H1 (cell line): ENCODE results near the gene MCRS1. TPM values are rescaled to one million over a fixed set of nuclear protein-coding genes. Genes with fewer than 3 reads are reported as not detected.
"Not testable (repeated sequence)": the region's sequence is repeated elsewhere in the genome, so short reads cannot be mapped to it uniquely, and the experiment has no call there.

ENCODE experiments used
- CTCF ChIA-PET: fragments of 300-600 bp; sonication (Branson Sonifier 250); formaldehyde crosslinking; loops from one replicate; lab custom pipeline; 2021; ENCODE audit not compliant: partially characterized antibody; lab: Charles Lee
- POLR2A ChIA-PET: fragments of 300-600 bp; sonication (Branson Sonifier 250); formaldehyde crosslinking; loops from one replicate; lab custom pipeline; 2021; ENCODE audit warnings: inconsistent platforms; ENCODE audit not compliant: partially characterized antibody; lab: Charles Lee
- DNase-seq, 2 experiments: peaks; one replicate each; pipeline versions ENCODE4 v3.0.0 to v3.0.0-alpha.2; 2010 to 2022; ENCODE audit warnings: low spot score in 2 of 2, low read depth in 1 of 2, mixed read lengths in 1 of 2
- FAIRE-seq: peaks from 2 replicates; lab custom pipeline; 2011; peaks lifted over from hg19 to GRCh38; lab: Jason Lieb, UNC
- H2AFZ ChIP-seq: 2 replicates; pipeline ENCODE4 v1.8.1; 2012; ENCODE audit warnings: low read length, inconsistent platforms
- H2AK5ac ChIP-seq: 2 replicates; pipeline ENCODE4 v1.6.1; 2013; ENCODE audit warnings: low read depth, low read length
- H2BK120ac ChIP-seq: replicated peaks from 2 replicates; pipeline ENCODE3; 2013; ENCODE audit warnings: low read depth, low read length, inconsistent platforms
- H2BK12ac ChIP-seq: 2 replicates; pipeline ENCODE4 v1.6.1; 2013; ENCODE audit warnings: low read depth, low read length
- H2BK15ac ChIP-seq: 2 replicates; pipeline ENCODE4 v1.6.1; 2013; ENCODE audit warnings: low read length
- H2BK20ac ChIP-seq: 2 replicates; pipeline ENCODE4 v1.6.1; 2013; ENCODE audit warnings: low read length
- H2BK5ac ChIP-seq: 2 replicates; pipeline ENCODE4 v1.6.1; 2013; ENCODE audit warnings: low read depth, low read length
- H3K14ac ChIP-seq: 2 replicates; pipeline ENCODE4 v1.6.1; 2013; ENCODE audit warnings: inconsistent platforms; ENCODE audit not compliant: insufficient read length
- H3K18ac ChIP-seq: 2 replicates; pipeline ENCODE4 v1.6.1; 2013; ENCODE audit warnings: low read length; ENCODE audit errors: extremely low read depth
- H3K23ac ChIP-seq: 2 replicates; pipeline ENCODE4 v1.6.1; 2013; ENCODE audit warnings: inconsistent platforms; ENCODE audit not compliant: insufficient read length
- H3K23me2 ChIP-seq: 2 replicates; pipeline ENCODE4 v1.6.1; 2013; ENCODE audit warnings: low read depth, low read length
- H3K27ac ChIP-seq: 2 replicates; pipeline ENCODE4 v1.6.1; 2011; ENCODE audit warnings: low read depth, low read length, inconsistent platforms
- H3K27me3 ChIP-seq, 4 experiments: replicated peaks in 1 of 4; 1 replicate in 1 of 4; 2 replicates in 3 of 4; pipeline versions ENCODE4 v1.6.1 to v1.8.1; 2011 to 2013; ENCODE audit warnings: low read length in 3 of 4, mild to moderate bottlenecking in 3 of 4, inconsistent platforms in 2 of 4, mixed read lengths in 2 of 4, moderate library complexity in 1 of 4; ENCODE audit not compliant: control insufficient read depth in 3 of 4, insufficient read depth in 3 of 4; ENCODE audit errors: extremely low read depth in 1 of 4
- H3K36me3 ChIP-seq, 4 experiments: 2 replicates each; pipeline versions ENCODE4 v1.6.1 to v1.8.1; 2011 to 2013; ENCODE audit warnings: mild to moderate bottlenecking in 4 of 4, low read length in 3 of 4, moderate library complexity in 2 of 4, control low read depth in 1 of 4, inconsistent platforms in 1 of 4; ENCODE audit not compliant: insufficient read depth in 4 of 4, control insufficient read depth in 2 of 4
- H3K4ac ChIP-seq: replicated peaks from 2 replicates; pipeline ENCODE3; 2013; ENCODE audit warnings: low read length, low read depth, mixed read lengths, inconsistent platforms; ENCODE audit not compliant: insufficient read length
- H3K4me1 ChIP-seq, 4 experiments: replicated peaks in 1 of 4; 1 replicate in 1 of 4; 2 replicates in 3 of 4; pipeline versions ENCODE4 v1.6.1 to v1.8.1; 2011 to 2013; ENCODE audit warnings: low read length in 3 of 4, inconsistent platforms in 2 of 4, mixed read lengths in 1 of 4; ENCODE audit not compliant: insufficient read depth in 4 of 4, control insufficient read depth in 3 of 4
- H3K4me2 ChIP-seq, 2 experiments: 2 replicates each; pipeline versions ENCODE4 v1.6.1 to v1.8.1; 2011 to 2013; ENCODE audit warnings: low read depth in 2 of 2, low read length in 2 of 2, control low read depth in 1 of 2, inconsistent platforms in 1 of 2, mild to moderate bottlenecking in 1 of 2; ENCODE audit not compliant: insufficient read depth in 1 of 2
- H3K4me3 ChIP-seq, 4 experiments: fragments of 200-600, 300-600 bp in 1 of 4; sonication (generic), shearing (Covaris generic), sonication (Bioruptor Twin) in 1 of 4; 2 replicates each; pipeline versions ENCODE4 v1.5.1 to v1.8.1; 2011 to 2016; ENCODE audit warnings: low read length in 4 of 4, low read depth in 3 of 4, control low read depth in 2 of 4, inconsistent platforms in 2 of 4, mild to moderate bottlenecking in 2 of 4, mixed read lengths in 1 of 4, moderate library complexity in 1 of 4; ENCODE audit not compliant: insufficient read depth in 2 of 4; ENCODE audit errors: extremely low read depth in 1 of 4
- H3K56ac ChIP-seq: replicated peaks from 2 replicates; pipeline ENCODE3; 2013; ENCODE audit warnings: low read depth, mild to moderate bottlenecking, mixed read lengths, low read length, inconsistent platforms; ENCODE audit not compliant: insufficient read length
- H3K79me1 ChIP-seq: 2 replicates; pipeline ENCODE4 v1.6.1; 2013; ENCODE audit warnings: low read depth, low read length, control low read depth
- H3K79me2 ChIP-seq, 2 experiments: 2 replicates each; pipeline versions ENCODE4 v1.6.1 to v1.8.1; 2012 to 2013; ENCODE audit warnings: low read length in 2 of 2, mild to moderate bottlenecking in 2 of 2, inconsistent platforms in 1 of 2; ENCODE audit not compliant: insufficient read depth in 2 of 2, control insufficient read depth in 1 of 2
- H3K9ac ChIP-seq, 4 experiments: replicated peaks in 1 of 4; 1 replicate in 1 of 4; 2 replicates in 3 of 4; pipeline versions ENCODE4 v1.6.1 to v1.8.1; 2011 to 2013; ENCODE audit warnings: low read depth in 3 of 4, low read length in 3 of 4, control low read depth in 2 of 4, mild to moderate bottlenecking in 2 of 4, moderate library complexity in 2 of 4, inconsistent platforms in 1 of 4; ENCODE audit errors: extremely low read depth in 1 of 4
- H3K9me3 ChIP-seq, 2 experiments: 2 replicates each; pipeline versions ENCODE4 v1.6.1 to v1.8.1; 2012 to 2013; ENCODE audit warnings: mild to moderate bottlenecking in 2 of 2, moderate library complexity in 2 of 2, control low read depth in 1 of 2, inconsistent platforms in 1 of 2, low read depth in 1 of 2, low read length in 1 of 2, mixed read lengths in 1 of 2; ENCODE audit not compliant: insufficient read depth in 2 of 2
- H4K20me1 ChIP-seq, 2 experiments: replicated peaks in 1 of 2; 2 replicates each; pipeline versions ENCODE3 to v1.8.1; 2011 to 2013; ENCODE audit warnings: inconsistent platforms in 2 of 2, low read length in 2 of 2, mild to moderate bottlenecking in 1 of 2; ENCODE audit not compliant: insufficient read depth in 2 of 2, control insufficient read depth in 1 of 2
- H4K5ac ChIP-seq: 2 replicates; pipeline ENCODE4 v1.6.1; 2013; ENCODE audit warnings: low read length, low read depth, mixed read lengths, inconsistent platforms; ENCODE audit not compliant: insufficient read length
- H4K8ac ChIP-seq: 2 replicates; pipeline ENCODE4 v1.8.0; 2013; ENCODE audit warnings: mild to moderate bottlenecking, moderate library complexity, low read length, inconsistent platforms; ENCODE audit not compliant: insufficient read depth; ENCODE audit errors: extremely low read depth
- H4K91ac ChIP-seq: replicated peaks from 2 replicates; pipeline ENCODE3; 2013; ENCODE audit warnings: low read length, mixed read lengths, inconsistent platforms; ENCODE audit not compliant: insufficient read length
- ATF3 ChIP-seq: IDR thresholded peaks from 2 replicates; pipeline ENCODE4 v1.6.1; 2011; ENCODE audit warnings: low read depth, mild to moderate bottlenecking, low read length; ENCODE audit not compliant: insufficient read depth
- KDM5A ChIP-seq: fragments of 200-600 bp; IDR thresholded peaks from 2 replicates; pipeline ENCODE4 v1.7.1; 2012; ENCODE audit warnings: mild to moderate bottlenecking, low read length, inconsistent platforms, mixed read lengths
- POU5F1 ChIP-seq: IDR thresholded peaks from 2 replicates; pipeline ENCODE4 v1.6.1; 2011; ENCODE audit warnings: low read depth, mild to moderate bottlenecking, low read length, moderate library complexity
- WGBS, 2 experiments: shearing (Covaris generic) in 1 of 2; methylation state at CpG; one replicate each; pipeline versions ENCODE4 v1.1.6 to v1.1.7; 2013 to 2015; ENCODE audit warnings: low lambda C conversion rate in 2 of 2, mixed read lengths in 2 of 2, inconsistent platforms in 1 of 2, low coverage in 1 of 2, missing lambda C conversion rate in 1 of 2; ENCODE audit not compliant: insufficient replicate concordance in 2 of 2, insufficient coverage in 1 of 2, insufficient read length in 1 of 2; ENCODE audit errors: extremely low coverage in 1 of 2, missing lambda C conversion rate in 1 of 2; 5-methylcytosine and 5-hydroxymethylcytosine counted together
- polyA plus RNA-seq, 7 experiments: library from polyadenylated mRNA; depleted of rRNA in 3 of 7; stranded (reverse) in 5 of 7; unstranded in 2 of 7; fragments of >200 nt in 5 of 7; fragments of 200-250 nt in 2 of 7; gene quantifications; 1 replicate in 5 of 7; 2 replicates in 1 of 7; 4 replicates in 1 of 7; pipeline versions ENCODE4 v1.2.1 to v1.2.3, GENCODE V29; 2011 to 2013; ENCODE audit warnings: missing spikeins in 2 of 7, mixed read lengths in 2 of 7
- total RNA-seq: library from RNA; stranded (reverse); fragmentation: NEBNext Ultra II Directional; extraction: Animal tissue kit (Norgen Biotek cat#: 25700); gene quantifications from 2 replicates; pipeline ENCODE4 v1.2.1, GENCODE V29; 2021

Gene MCRS1
- total and polyA plus RNA-seq, 2 of the 8 experiments (the other 6 are each of a cell fraction or from before 2014, with no cell fraction given), result 90.3 to 139 TPM

GRCh38 chr12:49534731-49535278, 33.1 kb downstream of the MCRS1 start (continued):
- TF ChIP-seq ATF3 (no peak), POU5F1 (no peak), KDM5A (no peak)

- not testable (repeated sequence) for H2BK15ac ChIP-seq, H3K79me1 ChIP-seq, H3K14ac ChIP-seq, H2BK120ac ChIP-seq, H3K9me3 ChIP-seq, H4K20me1 ChIP-seq, H3K4me2 ChIP-seq, H4K91ac ChIP-seq, H4K5ac ChIP-seq, H3K27ac ChIP-seq, H2AFZ ChIP-seq, DNase-seq, H3K23ac ChIP-seq, FAIRE-seq, H3K56ac ChIP-seq, H3K23me2 ChIP-seq, H2BK5ac ChIP-seq, H3K9ac ChIP-seq, H2BK20ac ChIP-seq, H2AK5ac ChIP-seq, H2BK12ac ChIP-seq, H3K4me1 ChIP-seq, H4K8ac ChIP-seq, H3K4ac ChIP-seq, H3K4me3 ChIP-seq, H3K79me2 ChIP-seq, H3K36me3 ChIP-seq, H3K18ac ChIP-seq
- peaks cover 31 to 40% (median 37%) of the 10 kb centered on the region in 4 experiments for H3K27me3 ChIP-seq
- ChIA-PET POLR2A (interaction anchor here (0.6 to 0.7 kb wide), 2 partner anchors 167 to 245 kb away, joined by 3 read pairs; partner anchors contain the start of gene SPATS2), CTCF (interaction anchor here (0.8 to 7.8 kb wide), 9 partner anchors 10 to 241 kb away, joined by 3 to 91 read pairs (median 4); partner anchors contain the start of genes DNAJC22 and SPATS2)
- WGBS, 2 experiments, result 90% methylated on average over 5 of the region's 5 CpGs; no CpG with 5 or more reads in 1 of the 2 experiments
Measured at GRCh38 chr12:49534122-49534521, 33.8 kb downstream of the MCRS1 start.
